Activated T-helper 1 cell treated with Interleukin-2 at 50 U/mL for 16 hours (primary cell): Measurements from ENCODE around the gene DPY19L3.
"Not testable (repeated sequence)": the region's sequence is repeated elsewhere in the genome, so short reads cannot be mapped to it uniquely, and the experiment has no call there.

Experiments used
- DNase-seq: peaks from one replicate; pipeline ENCODE4 v3.0.0-alpha.2; 2020; ENCODE audit warnings: low read depth

DPY19L3 gene

GRCh38 chr19:32447534-32447933 lies 42.0 kb downstream of the DPY19L3 start:
- DNase-seq = not testable (repeated sequence)

- no peak for DNase-seq
These were observed 42.5 kb downstream of the DPY19L3 start for GRCh38 chr19:32448026-32448425.

GRCh38 chr19:32450217-32450616 lies 44.6 kb downstream of the DPY19L3 start:
- DNase-seq = no peak

GRCh38 chr19:32453736-32454135 lies 48.2 kb downstream of the DPY19L3 start:
- no peak for DNase-seq

GRCh38 chr19:32456406-32456805 lies 50.8 kb downstream of the DPY19L3 start:
- no peak for DNase-seq

- no peak for DNase-seq
These were observed 52.1 kb downstream of the DPY19L3 start for GRCh38 chr19:32457571-32458158.

- no peak for DNase-seq
These were observed 53.0 kb downstream of the DPY19L3 start for GRCh38 chr19:32458500-32459123.

GRCh38 chr19:32459204-32459865 lies 53.8 kb downstream of the DPY19L3 start:
- DNase-seq = no peak

- no peak for DNase-seq
These were observed 54.9 kb downstream of the DPY19L3 start for GRCh38 chr19:32460476-32460875.

- no peak for DNase-seq
These were observed 58.7 kb downstream of the DPY19L3 start for GRCh38 chr19:32464279-32464678.

GRCh38 chr19:32465176-32465575 lies 59.6 kb downstream of the DPY19L3 start:
- no peak for DNase-seq

- no peak for DNase-seq
These were observed 64.2 kb downstream of the DPY19L3 start for GRCh38 chr19:32469795-32470194.

- no peak for DNase-seq
These were observed 65.5 kb downstream of the DPY19L3 start for GRCh38 chr19:32471095-32471494.

- DNase-seq = no peak
These were observed 66.2 kb downstream of the DPY19L3 start for GRCh38 chr19:32471811-32472210.

- no peak for DNase-seq
These were observed 69.8 kb downstream of the DPY19L3 start for GRCh38 chr19:32475141-32476031.

GRCh38 chr19:32476032-32476350 lies 70.4 kb downstream of the DPY19L3 start:
- no peak for DNase-seq

GRCh38 chr19:32480321-32480720 lies 74.8 kb downstream of the DPY19L3 start:
- DNase-seq = no peak

GRCh38 chr19:32483574-32483973 lies 78.0 kb downstream of the DPY19L3 start:
- DNase-seq = no peak

GRCh38 chr19:32489971-32490370 lies 84.4 kb downstream of the DPY19L3 start:
- DNase-seq = no peak

- no peak for DNase-seq
These were observed 91.8 kb downstream of the DPY19L3 start for GRCh38 chr19:32497391-32497790.

- no peak for DNase-seq
These were observed 93.2 kb downstream of the DPY19L3 start for GRCh38 chr19:32498648-32499200.

- not testable (repeated sequence) for DNase-seq
These were observed 106.9 kb downstream of the DPY19L3 start for GRCh38 chr19:32512498-32512897.
